ENCODE data around the gene TMED1. TPM values are rescaled to one million over a fixed set of nuclear protein-coding genes. Genes with fewer than 3 reads are reported as not detected.

Gene TMED1
- total RNA-seq, 1 donor from 2014 or later: 16.4 TPM

GRCh38 chr19:10830931-10831779 is 4.9 kb downstream of the TMED1 start:
- ATAC-seq: no peak

- ATAC-seq: no peak
Measured at GRCh38 chr19:10830370-10830769, 5.6 kb downstream of the TMED1 start.

- ATAC-seq: peak; percentile 7
Measured at GRCh38 chr19:10829967-10830366, 6.0 kb downstream of the TMED1 start.

GRCh38 chr19:10828981-10829821 is 6.8 kb downstream of the TMED1 start:
- ATAC-seq: peak; percentile 4

- no peak for ATAC-seq
Measured at GRCh38 chr19:10826846-10827245, 9.2 kb downstream of the TMED1 start.

GRCh38 chr19:10826231-10826630 is 9.8 kb downstream of the TMED1 start:
- ATAC-seq: no peak

GRCh38 chr19:10823690-10824089 is 12.3 kb downstream of the TMED1 start:
- no peak for ATAC-seq

- ATAC-seq: no peak
Measured at GRCh38 chr19:10820173-10820572, 15.8 kb downstream of the TMED1 start.

- ATAC-seq: no peak
Measured at GRCh38 chr19:10819124-10820060, 16.6 kb downstream of the TMED1 start.

- no peak for ATAC-seq
Measured at GRCh38 chr19:10818301-10819123, 17.5 kb downstream of the TMED1 start.

- ATAC-seq: no peak
Measured at GRCh38 chr19:10817291-10818038, 18.5 kb downstream of the TMED1 start.

GRCh38 chr19:10816691-10817090 is 19.3 kb downstream of the TMED1 start:
- ATAC-seq: no peak

GRCh38 chr19:10815969-10816644 is 19.9 kb downstream of the TMED1 start:
- no peak for ATAC-seq

- no peak for ATAC-seq
Measured at GRCh38 chr19:10815007-10815536, 20.9 kb downstream of the TMED1 start.

- ATAC-seq: no peak
Measured at GRCh38 chr19:10812902-10813404, 23.1 kb downstream of the TMED1 start.

- no peak for ATAC-seq
Measured at GRCh38 chr19:10812196-10812595, 23.8 kb downstream of the TMED1 start.

- ATAC-seq: no peak
Measured at GRCh38 chr19:10811391-10812111, 24.5 kb downstream of the TMED1 start.

- peak; percentile 5 for ATAC-seq
Measured at GRCh38 chr19:10809651-10810285, 26.2 kb downstream of the TMED1 start.
